IMR-90 (cell line): Measurements from ENCODE around the gene LRRC3B. TPM values are rescaled to one million over a fixed set of nuclear protein-coding genes. Genes with fewer than 3 reads are reported as not detected.

Source experiments
- ATAC-seq: fragments of 200-7000 bp; cut with Tn5 transposase; 2 replicates; pipeline ENCODE4 v1.9.1; 2020; ENCODE audit warnings: low read depth, mild to moderate bottlenecking, moderate library complexity
- BruUV-seq: library from RNA; stranded (reverse); fragments of 400-500 nt; replicated peaks from 2 replicates; lab custom pipeline; 2021; lab: Mats Ljungman, UMichigan
- CTCF ChIA-PET: fragments of 300-600 bp; formaldehyde crosslinking; extraction: SDS; loops from one replicate; lab custom pipeline; 2021; ENCODE audit warnings: antibody characterized with exemption; lab: Yijun Ruan, JAX
- POLR2A ChIA-PET: fragments of 300-600 bp; sonication (Branson Sonifier 250); formaldehyde crosslinking; loops from one replicate; lab custom pipeline; 2022; ENCODE audit warnings: antibody characterized with exemption; ENCODE audit not compliant: unreplicated experiment; lab: Charles Lee
- DNase-seq: peaks from one replicate; pipeline ENCODE4 v3.0.0; 2013
- H2AFZ ChIP-seq: replicated peaks from 2 replicates; pipeline ENCODE3; 2013; ENCODE audit warnings: low read length, mild to moderate bottlenecking; ENCODE audit not compliant: poor library complexity
- H2AK5ac ChIP-seq: 2 replicates; pipeline ENCODE4 v1.6.1; 2013; ENCODE audit warnings: low read depth, low read length, inconsistent platforms
- H2AK9ac ChIP-seq: replicated peaks from 2 replicates; pipeline ENCODE3; 2013; ENCODE audit warnings: mild to moderate bottlenecking, low read depth, low read length, moderate library complexity; ENCODE audit not compliant: poor library complexity
- H2BK120ac ChIP-seq: 2 replicates; pipeline ENCODE4 v1.6.1; 2013; ENCODE audit warnings: low read depth, low read length, inconsistent platforms
- H2BK15ac ChIP-seq: 3 replicates; pipeline ENCODE4 v1.6.1; 2013; ENCODE audit warnings: low read depth, low read length, inconsistent platforms
- H2BK20ac ChIP-seq: 2 replicates; pipeline ENCODE4 v1.6.1; 2013; ENCODE audit warnings: low read depth, mild to moderate bottlenecking, inconsistent platforms, low read length, moderate library complexity
- H2BK5ac ChIP-seq: 2 replicates; pipeline ENCODE4 v1.6.1; 2013; ENCODE audit warnings: mild to moderate bottlenecking, low read depth, low read length, inconsistent platforms; ENCODE audit not compliant: poor library complexity, severe bottlenecking
- H3K14ac ChIP-seq: replicated peaks from 2 replicates; pipeline ENCODE4 v1.6.1; 2013; ENCODE audit warnings: low read depth, low read length, inconsistent platforms
- H3K18ac ChIP-seq: 2 replicates; pipeline ENCODE4 v1.6.1; 2013; ENCODE audit warnings: low read depth, low read length, control low read depth
- H3K23ac ChIP-seq: 2 replicates; pipeline ENCODE4 v1.6.1; 2013; ENCODE audit warnings: low read depth, low read length, inconsistent platforms
- H3K27ac ChIP-seq: 2 replicates; pipeline ENCODE4 v1.5.1; 2013; ENCODE audit warnings: mild to moderate bottlenecking, control low read depth, low read length; ENCODE audit not compliant: insufficient read depth
- H3K27me3 ChIP-seq: 2 replicates; pipeline ENCODE4 v1.6.1; 2013; ENCODE audit warnings: low read length; ENCODE audit not compliant: control insufficient read depth, insufficient read depth
- H3K36me3 ChIP-seq: 2 replicates; pipeline ENCODE4 v1.6.1; 2013; ENCODE audit warnings: low read length, mixed read lengths; ENCODE audit not compliant: control insufficient read depth, insufficient read depth
- H3K4ac ChIP-seq: 2 replicates; pipeline ENCODE4 v1.6.1; 2013; ENCODE audit warnings: low read depth, low read length, inconsistent platforms
- H3K4me1 ChIP-seq: 2 replicates; pipeline ENCODE4 v1.6.1; 2013; ENCODE audit warnings: low read length, mixed read lengths; ENCODE audit not compliant: control insufficient read depth, insufficient read depth
- H3K4me2 ChIP-seq: 2 replicates; pipeline ENCODE4 v1.6.1; 2013; ENCODE audit warnings: low read depth, mild to moderate bottlenecking, control low read depth, low read length, moderate library complexity
- H3K4me3 ChIP-seq: 2 replicates; pipeline ENCODE4 v1.5.1; 2013; ENCODE audit warnings: low read depth, mild to moderate bottlenecking, control low read depth, low read length, moderate library complexity; ENCODE audit not compliant: insufficient read depth
- H3K56ac ChIP-seq: 2 replicates; pipeline ENCODE4 v1.6.1; 2013; ENCODE audit warnings: low read length, inconsistent platforms; ENCODE audit not compliant: insufficient read depth; ENCODE audit errors: extremely low read depth
- H3K79me1 ChIP-seq, 2 experiments: 2 replicates each; pipeline ENCODE4 v1.6.1; 2013; ENCODE audit warnings: low read length in 2 of 2, inconsistent platforms in 1 of 2, low read depth in 1 of 2
- H3K9ac ChIP-seq: 2 replicates; pipeline ENCODE4 v1.6.1; 2013; ENCODE audit warnings: low read depth, low read length, control low read depth
- H3K9me1 ChIP-seq: 2 replicates; pipeline ENCODE4 v1.6.1; 2013; ENCODE audit warnings: low read length, inconsistent platforms; ENCODE audit not compliant: insufficient read depth
- H3K9me3 ChIP-seq: 2 replicates; pipeline ENCODE4 v1.6.1; 2013; ENCODE audit warnings: low read length; ENCODE audit not compliant: control insufficient read depth, insufficient read depth
- H4K20me1 ChIP-seq: 2 replicates; pipeline ENCODE4 v1.6.1; 2013; ENCODE audit warnings: low read length, inconsistent platforms; ENCODE audit not compliant: insufficient read depth
- H4K5ac ChIP-seq: 2 replicates; pipeline ENCODE4 v1.6.1; 2013; ENCODE audit warnings: mild to moderate bottlenecking, low read depth, low read length, control low read depth
- H4K8ac ChIP-seq, 2 experiments: 2 replicates each; pipeline ENCODE4 v1.6.1; 2013; ENCODE audit warnings: low read depth in 2 of 2, low read length in 2 of 2, control low read depth in 1 of 2, inconsistent platforms in 1 of 2
- H4K91ac ChIP-seq: 2 replicates; pipeline ENCODE4 v1.6.1; 2013; ENCODE audit warnings: low read depth, low read length, inconsistent platforms; ENCODE audit not compliant: insufficient read depth
- BHLHE40 ChIP-seq: fragments of 150-350 bp; IDR thresholded peaks from 2 replicates; pipeline ENCODE4 v1.6.1; 2016; ENCODE audit warnings: mild to moderate bottlenecking, low read depth, low read length
- CEBPB ChIP-seq: IDR thresholded peaks from 2 replicates; pipeline ENCODE4 v1.6.1; 2012; ENCODE audit warnings: low read depth, low read length, improper control_type of control experiment
- CHD1 ChIP-seq: IDR thresholded peaks from 2 replicates; pipeline ENCODE4 v1.6.1; 2012; ENCODE audit warnings: low read depth, low read length, improper control_type of control experiment
- FOS ChIP-seq: fragments of 150-350 bp; IDR thresholded peaks from 2 replicates; pipeline ENCODE4 v1.6.1; 2016; ENCODE audit warnings: low read depth, low read length
- MAFK ChIP-seq: IDR thresholded peaks from 2 replicates; pipeline ENCODE4 v1.6.1; 2012; ENCODE audit warnings: low read depth, low read length, improper control_type of control experiment
- MAZ ChIP-seq: IDR thresholded peaks from 2 replicates; pipeline ENCODE4 v1.6.1; 2012; ENCODE audit warnings: low read depth, mild to moderate bottlenecking, low read length, improper control_type of control experiment, moderate library complexity, borderline replicate concordance
- NFE2L2 ChIP-seq: fragments of 150-350 bp; IDR thresholded peaks from 2 replicates; pipeline ENCODE4 v1.6.1; 2016; ENCODE audit warnings: low read depth, mild to moderate bottlenecking, low read length
- POLR2A ChIP-seq: IDR thresholded peaks from 2 replicates; pipeline ENCODE4 v1.6.1; 2012; ENCODE audit warnings: mild to moderate bottlenecking, low read depth, low read length
- RAD21 ChIP-seq: IDR thresholded peaks from 2 replicates; pipeline ENCODE4 v1.6.1; 2012; ENCODE audit warnings: low read length, improper control_type of control experiment
- WGBS, 2 experiments: methylation state at CpG; one replicate each; pipeline versions ENCODE4 v1.1.5 to v1.1.7; 2013; ENCODE audit warnings: missing lambda C conversion rate in 2 of 2; ENCODE audit not compliant: insufficient read length in 1 of 2; ENCODE audit errors: extremely low coverage in 2 of 2; 5-methylcytosine and 5-hydroxymethylcytosine counted together
- dilution Hi-C: fragments of 300-500 bp; cut with HindIII; formaldehyde crosslinking; loops from one replicate; pipeline ENCODE4 v1.14.3; 2018; ENCODE audit warnings: low sequenced_read_pairs; ENCODE audit not compliant: unreplicated experiment
- in situ Hi-C: fragments of 300-500 bp; cut with MboI; formaldehyde crosslinking; loops from 3 replicates; pipeline ENCODE4 v1.14.3; 2019; ENCODE audit warnings: low sequenced_read_pairs, inconsistent platforms, mixed read lengths
- intact Hi-C: fragments of 100-400 bp; cut with micrococcal nuclease; formaldehyde crosslinking; loops from 2 replicates; pipeline ENCODE4 v1.10.0; 2022
- polyA plus RNA-seq, 3 experiments: library from polyadenylated mRNA; depleted of rRNA; stranded (reverse); fragments of >200 nt; gene quantifications; 2 replicates each; pipeline ENCODE4 v1.2.3, GENCODE V29; 2012; ENCODE audit warnings: low replicate concordance in 1 of 3
- total RNA-seq: library from RNA; depleted of rRNA; stranded (reverse); fragments of >200 nt; gene quantifications from 2 replicates; pipeline ENCODE4 v1.2.3, GENCODE V29; 2012
- TF ChIP-seq, protein P1 (sequence below): conservative IDR thresholded peaks from 2 replicates; pipeline ENCODE4 v1.5.1; 2012; ENCODE audit warnings: mild to moderate bottlenecking, low read depth, low read length, improper control_type of control experiment
- TF ChIP-seq, protein P2 (sequence below): fragments of 150-350 bp; IDR thresholded peaks from 2 replicates; pipeline ENCODE4 v1.6.1; 2017; ENCODE audit warnings: mild to moderate bottlenecking, antibody characterized with exemption, low read length, low read depth

LRRC3B gene
- total and polyA plus RNA-seq, 2 of the 4 experiments (the other 2 are of a cell fraction): not detected

DNA sequence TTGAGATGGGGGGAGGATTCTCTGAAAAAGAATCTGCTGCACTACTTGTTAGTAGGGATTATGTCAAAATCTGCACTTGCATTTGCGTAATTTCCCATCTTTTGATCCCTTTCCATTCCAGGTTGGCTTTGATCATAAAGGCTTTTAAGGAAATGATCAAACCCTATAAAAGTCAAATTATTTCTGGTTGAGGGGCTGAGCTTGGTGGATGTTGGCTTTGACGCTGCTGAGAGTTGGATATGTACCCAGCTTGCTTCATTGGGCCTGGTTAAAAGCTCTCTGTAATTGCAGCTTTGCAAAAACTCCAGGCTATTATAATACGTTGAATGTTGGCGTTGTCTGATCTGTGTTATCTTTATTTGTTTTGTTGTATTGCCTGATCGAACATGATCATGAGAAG, 12.0 kb downstream of the LRRC3B start:
- H4K5ac ChIP-seq: no peak overlapping the region
- H3K4ac ChIP-seq: no peak overlapping the region
- no peak overlapping the region for H2AK5ac ChIP-seq
- intact Hi-C loops: no loop called here
- no peak overlapping the region for H3K18ac ChIP-seq
- no peaks in the 10 kb centered on the region for H4K20me1 ChIP-seq
- ATAC-seq (no peak), DNase-seq (no peak)
- no peak overlapping the region for H2BK20ac ChIP-seq
- H3K4me1 ChIP-seq: no peaks in the 10 kb centered on the region
- no peak overlapping the region for H3K9ac ChIP-seq
- ChIA-PET POLR2A (no interaction called here), CTCF (no interaction called here)
- H2BK120ac ChIP-seq: no peak overlapping the region
- no peak overlapping the region for H3K4me2 ChIP-seq
- H3K27ac ChIP-seq: no peak overlapping the region
- BruUV-seq: no TSS peak
- no peak overlapping the region for H2BK5ac ChIP-seq
- in situ Hi-C loops: no loop called here
- no peak overlapping the region for H4K91ac ChIP-seq
- no peak overlapping the region for H3K14ac ChIP-seq
- dilution Hi-C loops: no loop called here
- H2AK9ac ChIP-seq: no peak overlapping the region
- WGBS, 2 experiments: no CpG with 5 or more reads among the region's 5 CpGs
- TF ChIP-seq CEBPB (no peak), CHD1 (no peak), BHLHE40 (no peak), MAFK (no peak), NFE2L2 (no peak), POLR2A (no peak), RAD21 (no peak), FOS (no peak), MAZ (no peak)
- TF ChIP-seq, protein P1, sequence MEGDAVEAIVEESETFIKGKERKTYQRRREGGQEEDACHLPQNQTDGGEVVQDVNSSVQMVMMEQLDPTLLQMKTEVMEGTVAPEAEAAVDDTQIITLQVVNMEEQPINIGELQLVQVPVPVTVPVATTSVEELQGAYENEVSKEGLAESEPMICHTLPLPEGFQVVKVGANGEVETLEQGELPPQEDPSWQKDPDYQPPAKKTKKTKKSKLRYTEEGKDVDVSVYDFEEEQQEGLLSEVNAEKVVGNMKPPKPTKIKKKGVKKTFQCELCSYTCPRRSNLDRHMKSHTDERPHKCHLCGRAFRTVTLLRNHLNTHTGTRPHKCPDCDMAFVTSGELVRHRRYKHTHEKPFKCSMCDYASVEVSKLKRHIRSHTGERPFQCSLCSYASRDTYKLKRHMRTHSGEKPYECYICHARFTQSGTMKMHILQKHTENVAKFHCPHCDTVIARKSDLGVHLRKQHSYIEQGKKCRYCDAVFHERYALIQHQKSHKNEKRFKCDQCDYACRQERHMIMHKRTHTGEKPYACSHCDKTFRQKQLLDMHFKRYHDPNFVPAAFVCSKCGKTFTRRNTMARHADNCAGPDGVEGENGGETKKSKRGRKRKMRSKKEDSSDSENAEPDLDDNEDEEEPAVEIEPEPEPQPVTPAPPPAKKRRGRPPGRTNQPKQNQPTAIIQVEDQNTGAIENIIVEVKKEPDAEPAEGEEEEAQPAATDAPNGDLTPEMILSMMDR: no peak
- TF ChIP-seq, protein P2, sequence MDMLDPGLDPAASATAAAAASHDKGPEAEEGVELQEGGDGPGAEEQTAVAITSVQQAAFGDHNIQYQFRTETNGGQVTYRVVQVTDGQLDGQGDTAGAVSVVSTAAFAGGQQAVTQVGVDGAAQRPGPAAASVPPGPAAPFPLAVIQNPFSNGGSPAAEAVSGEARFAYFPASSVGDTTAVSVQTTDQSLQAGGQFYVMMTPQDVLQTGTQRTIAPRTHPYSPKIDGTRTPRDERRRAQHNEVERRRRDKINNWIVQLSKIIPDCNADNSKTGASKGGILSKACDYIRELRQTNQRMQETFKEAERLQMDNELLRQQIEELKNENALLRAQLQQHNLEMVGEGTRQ: no peak
- H3K23ac ChIP-seq: no peak overlapping the region
- no peak overlapping the region for H2AFZ ChIP-seq
- no peaks in the 10 kb centered on the region for H3K9me1 ChIP-seq
- no peak overlapping the region for H3K56ac ChIP-seq
- no peak overlapping the region for H3K4me3 ChIP-seq
- no peak overlapping the region for H2BK15ac ChIP-seq
- H3K36me3 ChIP-seq: no peaks in the 10 kb centered on the region
- peaks cover 5% of the 10 kb centered on the region; the same call in 1 of the 2 replicates for H3K9me3 ChIP-seq
- no peak overlapping the region for H4K8ac ChIP-seq
- H3K27me3 ChIP-seq: no peaks in the 10 kb centered on the region
- H3K79me1 ChIP-seq: no peaks in the 10 kb centered on the region
